22Rv1 (cell line): ENCODE results near the gene SLC1A2.

Experiments
- ZFX ChIP-seq: fragments of 450-650 bp; IDR thresholded peaks from 2 replicates; pipeline ENCODE4 v1.6.1; 2017; ENCODE audit warnings: antibody characterized with exemption, borderline replicate concordance
- TF ChIP-seq, protein P1 (sequence below): fragments of 450-650 bp; IDR thresholded peaks from 2 replicates; pipeline ENCODE4 v1.5.1; 2017; ENCODE audit warnings: mild to moderate bottlenecking

GRCh38 chr11:35348898-35349687, 70.3 kb downstream of the SLC1A2 start:
- TF ChIP-seq, protein P1, sequence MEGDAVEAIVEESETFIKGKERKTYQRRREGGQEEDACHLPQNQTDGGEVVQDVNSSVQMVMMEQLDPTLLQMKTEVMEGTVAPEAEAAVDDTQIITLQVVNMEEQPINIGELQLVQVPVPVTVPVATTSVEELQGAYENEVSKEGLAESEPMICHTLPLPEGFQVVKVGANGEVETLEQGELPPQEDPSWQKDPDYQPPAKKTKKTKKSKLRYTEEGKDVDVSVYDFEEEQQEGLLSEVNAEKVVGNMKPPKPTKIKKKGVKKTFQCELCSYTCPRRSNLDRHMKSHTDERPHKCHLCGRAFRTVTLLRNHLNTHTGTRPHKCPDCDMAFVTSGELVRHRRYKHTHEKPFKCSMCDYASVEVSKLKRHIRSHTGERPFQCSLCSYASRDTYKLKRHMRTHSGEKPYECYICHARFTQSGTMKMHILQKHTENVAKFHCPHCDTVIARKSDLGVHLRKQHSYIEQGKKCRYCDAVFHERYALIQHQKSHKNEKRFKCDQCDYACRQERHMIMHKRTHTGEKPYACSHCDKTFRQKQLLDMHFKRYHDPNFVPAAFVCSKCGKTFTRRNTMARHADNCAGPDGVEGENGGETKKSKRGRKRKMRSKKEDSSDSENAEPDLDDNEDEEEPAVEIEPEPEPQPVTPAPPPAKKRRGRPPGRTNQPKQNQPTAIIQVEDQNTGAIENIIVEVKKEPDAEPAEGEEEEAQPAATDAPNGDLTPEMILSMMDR = no peak
- TF ChIP-seq ZFX = no peak
